Upper lobe of left lung (tissue), 4 donors: Measurements from ENCODE around the gene PRKCE.

Experiments
- EP300 ChIP-seq, 4 donors: sonication (generic); formaldehyde crosslinking; IDR thresholded peaks; one replicate each; pipeline ENCODE4 v1.5.1; 2017; ENCODE audit warnings: antibody characterized with exemption in 4 of 4, control low read depth in 2 of 4
- POLR2A ChIP-seq, 4 donors: fragments of 450-650 bp; IDR thresholded peaks; one replicate each; pipeline ENCODE4 v1.5.1; 2016 to 2017; ENCODE audit warnings: antibody characterized with exemption in 4 of 4, mild to moderate bottlenecking in 2 of 4
- POLR2AphosphoS5 ChIP-seq, 2 donors: sonication (generic); formaldehyde crosslinking; IDR thresholded peaks; one replicate each; pipeline ENCODE4 v1.5.1; 2017; ENCODE audit warnings: antibody characterized with exemption in 2 of 2
- TF ChIP-seq, protein P1 (sequence below), 6 experiments: fragments of 450-650 bp in 4 of 6; fragments of 200-600 bp in 2 of 6; sonication (generic) in 2 of 6; IDR thresholded peaks; one replicate each; pipeline ENCODE4 v1.5.1; 2016 to 2019; ENCODE audit warnings: antibody characterized with exemption in 6 of 6

DNA sequence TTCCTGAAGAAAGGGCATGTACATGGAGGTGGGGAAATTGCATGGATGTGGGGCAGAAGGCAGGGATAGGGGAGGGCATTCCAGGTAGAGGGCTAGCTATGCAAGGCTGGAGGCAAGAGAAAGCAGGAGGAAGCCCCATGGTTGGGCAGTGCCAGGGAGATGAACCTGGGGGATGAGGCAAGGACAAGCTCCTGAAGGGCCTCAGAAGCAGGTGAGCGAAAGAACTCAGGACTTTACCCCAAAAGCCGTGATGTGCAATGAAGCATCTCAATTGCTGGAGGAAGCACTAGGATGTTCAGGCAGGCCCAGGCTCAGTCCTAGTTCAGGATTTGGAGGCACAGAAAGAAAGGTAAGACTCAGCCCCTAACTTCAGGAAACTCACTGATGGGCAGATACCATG lies 528.7 kb downstream of the PRKCE start:
- TF ChIP-seq, protein P1, sequence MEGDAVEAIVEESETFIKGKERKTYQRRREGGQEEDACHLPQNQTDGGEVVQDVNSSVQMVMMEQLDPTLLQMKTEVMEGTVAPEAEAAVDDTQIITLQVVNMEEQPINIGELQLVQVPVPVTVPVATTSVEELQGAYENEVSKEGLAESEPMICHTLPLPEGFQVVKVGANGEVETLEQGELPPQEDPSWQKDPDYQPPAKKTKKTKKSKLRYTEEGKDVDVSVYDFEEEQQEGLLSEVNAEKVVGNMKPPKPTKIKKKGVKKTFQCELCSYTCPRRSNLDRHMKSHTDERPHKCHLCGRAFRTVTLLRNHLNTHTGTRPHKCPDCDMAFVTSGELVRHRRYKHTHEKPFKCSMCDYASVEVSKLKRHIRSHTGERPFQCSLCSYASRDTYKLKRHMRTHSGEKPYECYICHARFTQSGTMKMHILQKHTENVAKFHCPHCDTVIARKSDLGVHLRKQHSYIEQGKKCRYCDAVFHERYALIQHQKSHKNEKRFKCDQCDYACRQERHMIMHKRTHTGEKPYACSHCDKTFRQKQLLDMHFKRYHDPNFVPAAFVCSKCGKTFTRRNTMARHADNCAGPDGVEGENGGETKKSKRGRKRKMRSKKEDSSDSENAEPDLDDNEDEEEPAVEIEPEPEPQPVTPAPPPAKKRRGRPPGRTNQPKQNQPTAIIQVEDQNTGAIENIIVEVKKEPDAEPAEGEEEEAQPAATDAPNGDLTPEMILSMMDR (IDR thresholded peaks at IDR 0.05), result no peak
- TF ChIP-seq EP300 (IDR thresholded peaks at IDR 0.05) (no peak), POLR2A (IDR thresholded peaks at IDR 0.05) (no peak), POLR2AphosphoS5 (IDR thresholded peaks at IDR 0.05) (no peak)
